ENCODE data around the gene MYOZ2. TPM values are rescaled to one million over a fixed set of nuclear protein-coding genes. Genes with fewer than 3 reads are reported as not detected.

MYOZ2 gene
- total RNA-seq, 2 donors from 2014 or later: not detected

DNA sequence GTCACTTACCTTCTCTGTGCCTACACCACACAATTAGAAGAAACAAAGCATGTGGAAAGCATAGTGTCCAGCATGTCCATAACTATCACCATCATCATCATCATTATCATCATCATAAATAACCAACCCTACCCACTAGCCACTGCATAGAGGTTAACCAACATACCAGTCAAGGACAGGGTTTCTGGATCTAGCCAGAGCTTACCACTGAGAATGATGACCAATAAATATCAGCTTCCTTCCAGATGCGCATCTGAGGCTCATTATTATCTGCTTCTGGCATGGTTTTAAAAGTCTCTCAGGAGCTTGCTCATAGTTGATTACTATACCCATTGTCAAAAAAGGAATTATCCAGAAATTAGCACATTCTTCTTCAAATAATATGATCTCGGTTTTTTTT lies 25.5 kb upstream of the MYOZ2 start:
- Mint-ChIP-seq H3K4me3 (no peak overlapping the region), H3K9me3 (peaks cover 0 to 2% of the 10 kb centered on the region in 2 donors), H3K27ac (no peak overlapping the region), H3K27me3 (ENCODE audit: low read depth) (peaks cover 8% of the 10 kb centered on the region), H3K36me3 (ENCODE audit: insufficient read depth in 2 of 2) (no peaks in the 10 kb centered on the region), H3K4me1 (ENCODE audit: low read depth) (peaks cover 4% of the 10 kb centered on the region)
- DNase-seq (no peak), ATAC-seq (replicated peaks in 1 of 2) (no peak)

DNA sequence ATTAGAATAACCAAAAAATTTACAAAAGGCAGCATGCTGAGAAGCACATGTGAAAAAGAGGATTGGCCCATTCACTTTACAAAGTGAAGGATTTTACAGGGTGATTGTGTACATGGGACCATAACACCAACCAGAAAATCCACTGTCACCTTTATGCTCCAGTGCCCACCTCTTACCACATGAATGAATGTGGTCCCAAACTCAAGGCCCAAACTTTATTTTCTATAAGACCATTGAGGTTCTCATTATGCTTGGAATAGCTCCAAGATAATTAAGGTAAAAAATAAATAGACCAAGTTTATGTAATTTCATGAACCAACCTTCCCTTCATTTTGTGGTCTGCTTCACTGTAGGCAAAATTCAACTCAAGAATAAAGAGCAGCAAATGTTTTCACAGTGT lies 24.3 kb upstream of the MYOZ2 start:
- Mint-ChIP-seq H3K9me3 (peaks cover 0 to 2% of the 10 kb centered on the region in 2 donors), H3K27me3 (ENCODE audit: low read depth) (peaks cover 13% of the 10 kb centered on the region), H3K4me1 (ENCODE audit: low read depth) (peaks cover 4% of the 10 kb centered on the region), H3K36me3 (ENCODE audit: insufficient read depth in 2 of 2) (no peaks in the 10 kb centered on the region), H3K27ac (no peak overlapping the region), H3K4me3 (no peak overlapping the region)
- ATAC-seq (replicated peaks in 1 of 2) (no peak), DNase-seq (no peak)

- no peak for DNase-seq
- peaks cover 13% of the 10 kb centered on the region for H3K27me3 Mint-ChIP-seq (ENCODE audit: low read depth)
- H3K36me3 Mint-ChIP-seq (ENCODE audit: insufficient read depth in 2 of 2): no peaks in the 10 kb centered on the region
- H3K4me3 Mint-ChIP-seq: no peak overlapping the region
- no peaks in the 10 kb centered on the region for H3K9me3 Mint-ChIP-seq
- no peak overlapping the region for H3K27ac Mint-ChIP-seq
- peaks cover 4% of the 10 kb centered on the region for H3K4me1 Mint-ChIP-seq (ENCODE audit: low read depth)
- no peak for ATAC-seq (replicated peaks in 1 of 2)
Measured at GRCh38 chr4:119113033-119113655, 22.5 kb upstream of the MYOZ2 start.

- ATAC-seq (replicated peaks in 1 of 2) (no peak), DNase-seq (no peak)
- Mint-ChIP-seq H3K27ac (no peak overlapping the region), H3K27me3 (ENCODE audit: low read depth) (peaks cover 13% of the 10 kb centered on the region), H3K36me3 (ENCODE audit: insufficient read depth in 2 of 2) (no peaks in the 10 kb centered on the region), H3K4me3 (no peak overlapping the region), H3K9me3 (no peaks in the 10 kb centered on the region), H3K4me1 (ENCODE audit: low read depth) (peaks cover 4% of the 10 kb centered on the region)
Measured at GRCh38 chr4:119116021-119116420, 19.6 kb upstream of the MYOZ2 start.

DNA sequence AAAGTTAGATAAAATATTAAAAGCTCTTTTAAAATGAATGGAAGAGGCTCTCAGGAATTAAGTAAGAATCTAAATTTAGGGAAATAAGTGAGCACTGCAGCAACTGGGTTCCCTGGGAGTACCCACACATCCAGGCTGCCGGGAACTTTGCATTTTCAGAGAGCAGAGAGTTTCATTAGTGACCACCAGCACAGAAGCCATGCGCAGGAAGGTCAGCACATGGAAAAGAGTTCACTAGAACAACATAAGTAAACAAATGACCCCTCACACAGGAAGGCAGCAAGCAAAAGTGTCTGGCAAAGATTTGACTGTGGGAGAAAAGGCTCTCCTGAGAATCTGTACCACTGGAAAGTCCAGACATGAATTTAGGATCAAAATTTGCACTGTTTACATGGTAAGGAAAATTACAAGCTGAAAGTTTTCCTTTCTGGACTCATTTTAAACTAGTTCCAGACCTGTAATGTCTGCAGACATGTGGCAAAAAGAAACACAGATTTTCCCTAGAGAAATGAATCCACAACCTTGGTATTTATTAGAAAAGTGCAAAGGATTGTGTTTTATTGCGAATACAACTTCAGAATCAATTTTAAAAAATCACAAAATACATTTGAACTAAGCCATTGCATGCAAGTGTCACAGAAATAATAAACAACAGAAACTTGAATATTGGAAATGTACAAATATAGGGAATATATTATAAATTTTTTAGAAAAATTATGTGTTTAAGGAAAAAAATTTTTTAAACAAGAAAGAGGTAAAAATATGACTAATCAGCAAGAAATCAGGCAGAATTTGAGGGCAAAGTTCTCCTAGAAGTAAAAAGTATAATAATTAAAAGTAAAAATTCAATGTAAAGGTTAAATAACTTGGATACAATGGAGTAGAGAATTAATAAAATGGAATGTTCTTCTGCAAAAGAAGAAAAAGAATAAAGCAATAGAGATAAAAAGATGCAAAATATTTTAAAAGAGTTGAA lies 18.4 kb upstream of the MYOZ2 start:
- Mint-ChIP-seq H3K9me3 (no peaks in the 10 kb centered on the region), H3K27ac (no peak overlapping the region), H3K27me3 (ENCODE audit: low read depth) (peaks cover 13% of the 10 kb centered on the region), H3K4me3 (no peak overlapping the region), H3K4me1 (ENCODE audit: low read depth) (peaks cover 4% of the 10 kb centered on the region), H3K36me3 (ENCODE audit: insufficient read depth in 2 of 2) (no peaks in the 10 kb centered on the region)
- no peak for ATAC-seq (replicated peaks in 1 of 2)
- DNase-seq: no peak

DNA sequence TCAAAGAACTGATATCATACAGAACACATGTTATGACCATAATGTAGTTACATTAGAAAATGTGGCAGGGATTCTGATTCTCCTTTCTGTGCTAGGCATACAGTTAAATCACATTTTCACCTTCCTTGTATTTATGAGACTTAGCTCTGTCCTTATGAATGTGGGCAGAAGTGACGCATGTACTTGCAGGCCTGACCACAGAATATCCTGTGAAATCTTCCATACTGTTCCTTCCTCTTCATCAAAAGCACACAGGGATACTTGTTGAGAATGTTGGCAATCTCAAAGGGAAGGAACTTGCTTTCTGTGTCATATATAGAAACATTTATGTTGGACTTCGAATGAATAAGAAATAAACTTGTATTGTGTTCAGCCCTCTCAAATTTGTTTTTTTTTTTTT lies 17.2 kb upstream of the MYOZ2 start:
- H3K27me3 Mint-ChIP-seq (ENCODE audit: low read depth): peaks cover 13% of the 10 kb centered on the region
- no peaks in the 10 kb centered on the region for H3K36me3 Mint-ChIP-seq (ENCODE audit: insufficient read depth in 2 of 2)
- no peaks in the 10 kb centered on the region for H3K9me3 Mint-ChIP-seq
- H3K4me1 Mint-ChIP-seq (ENCODE audit: low read depth): no peaks in the 10 kb centered on the region
- DNase-seq (no peak), ATAC-seq (replicated peaks in 1 of 2) (no peak)
- H3K27ac Mint-ChIP-seq: no peak overlapping the region
- H3K4me3 Mint-ChIP-seq: no peak overlapping the region

- DNase-seq: no peak
- peaks cover 5% of the 10 kb centered on the region for H3K4me1 Mint-ChIP-seq (ENCODE audit: low read depth)
- ATAC-seq (replicated peaks in 1 of 2): no peak
- peaks cover 0 to 3% of the 10 kb centered on the region in 2 donors for H3K9me3 Mint-ChIP-seq
- H3K27me3 Mint-ChIP-seq (ENCODE audit: low read depth): no peaks in the 10 kb centered on the region
- no peak overlapping the region for H3K27ac Mint-ChIP-seq
- no peak overlapping the region for H3K4me3 Mint-ChIP-seq
- H3K36me3 Mint-ChIP-seq (ENCODE audit: insufficient read depth in 2 of 2): no peaks in the 10 kb centered on the region
Measured at GRCh38 chr4:119124352-119124751, 11.3 kb upstream of the MYOZ2 start.

DNA sequence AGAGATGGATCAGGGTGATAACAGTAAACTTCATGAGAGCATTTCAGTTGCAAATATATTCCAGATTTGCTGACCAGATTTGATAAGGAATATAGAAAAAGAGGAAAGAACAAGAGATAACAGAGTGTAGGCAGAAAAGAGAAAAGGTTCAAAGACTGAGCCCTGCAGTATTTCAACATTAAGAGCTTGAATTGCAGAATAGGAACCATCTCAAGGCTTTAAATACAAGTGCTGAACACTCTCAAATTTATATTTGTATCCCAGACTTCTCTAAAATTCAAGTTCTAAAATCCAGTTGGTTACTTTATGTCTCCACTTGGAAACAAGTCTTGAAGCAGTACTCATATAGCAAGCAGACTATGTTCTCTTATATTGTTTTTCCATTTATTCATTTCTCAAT lies 9.7 kb upstream of the MYOZ2 start:
- Mint-ChIP-seq H3K4me1 (ENCODE audit: low read depth) (peaks cover 5% of the 10 kb centered on the region), H3K36me3 (ENCODE audit: insufficient read depth in 2 of 2) (no peaks in the 10 kb centered on the region), H3K4me3 (no peak overlapping the region), H3K27me3 (ENCODE audit: low read depth) (no peaks in the 10 kb centered on the region), H3K27ac (no peak overlapping the region), H3K9me3 (peaks cover 0 to 3% of the 10 kb centered on the region in 2 donors)
- no peak for ATAC-seq (replicated peaks in 1 of 2)
- no peak for DNase-seq

- H3K27me3 Mint-ChIP-seq (ENCODE audit: low read depth): no peaks in the 10 kb centered on the region
- H3K4me1 Mint-ChIP-seq (ENCODE audit: low read depth): peaks cover 5% of the 10 kb centered on the region
- no peak overlapping the region for H3K27ac Mint-ChIP-seq
- H3K4me3 Mint-ChIP-seq: no peak overlapping the region
- DNase-seq (no peak), ATAC-seq (replicated peaks in 1 of 2) (no peak)
- no peaks in the 10 kb centered on the region for H3K36me3 Mint-ChIP-seq (ENCODE audit: insufficient read depth in 2 of 2)
- H3K9me3 Mint-ChIP-seq: peaks cover 0 to 3% of the 10 kb centered on the region in 2 donors
Measured at GRCh38 chr4:119128148-119128547, 7.5 kb upstream of the MYOZ2 start.

- no peak for ATAC-seq (replicated peaks in 1 of 2)
Measured at GRCh38 chr4:119130365-119131065, 5.1 kb upstream of the MYOZ2 start.

GRCh38 chr4:119131164-119131563 lies 4.5 kb upstream of the MYOZ2 start:
- Mint-ChIP-seq H3K4me3 (no peak overlapping the region), H3K36me3 (ENCODE audit: insufficient read depth in 2 of 2) (no peaks in the 10 kb centered on the region), H3K27me3 (ENCODE audit: low read depth) (no peaks in the 10 kb centered on the region), H3K27ac (no peak overlapping the region), H3K4me1 (ENCODE audit: low read depth) (no peaks in the 10 kb centered on the region), H3K9me3 (peaks cover 0 to 3% of the 10 kb centered on the region in 2 donors)
- ATAC-seq (replicated peaks in 1 of 2) (no peak), DNase-seq (no peak)

More at GRCh38 chr4:119130365-119131065, 5.1 kb upstream of the MYOZ2 start:
- H3K36me3 Mint-ChIP-seq (ENCODE audit: insufficient read depth in 2 of 2): no peaks in the 10 kb centered on the region
- no peaks in the 10 kb centered on the region for H3K4me1 Mint-ChIP-seq (ENCODE audit: low read depth)
- H3K4me3 Mint-ChIP-seq: no peak overlapping the region
- peaks cover 0 to 3% of the 10 kb centered on the region in 2 donors for H3K9me3 Mint-ChIP-seq
- H3K27ac Mint-ChIP-seq: no peak overlapping the region
- DNase-seq: no peak
- no peaks in the 10 kb centered on the region for H3K27me3 Mint-ChIP-seq (ENCODE audit: low read depth)

GRCh38 chr4:119132306-119132705 lies 3.3 kb upstream of the MYOZ2 start:
- DNase-seq: no peak
- Mint-ChIP-seq H3K4me3 (no peak overlapping the region), H3K27ac (no peak overlapping the region), H3K4me1 (ENCODE audit: low read depth) (no peaks in the 10 kb centered on the region), H3K9me3 (peaks cover 0 to 3% of the 10 kb centered on the region in 2 donors), H3K36me3 (ENCODE audit: insufficient read depth in 2 of 2) (no peaks in the 10 kb centered on the region), H3K27me3 (ENCODE audit: low read depth) (no peaks in the 10 kb centered on the region)
- no peak for ATAC-seq (replicated peaks in 1 of 2)

DNA sequence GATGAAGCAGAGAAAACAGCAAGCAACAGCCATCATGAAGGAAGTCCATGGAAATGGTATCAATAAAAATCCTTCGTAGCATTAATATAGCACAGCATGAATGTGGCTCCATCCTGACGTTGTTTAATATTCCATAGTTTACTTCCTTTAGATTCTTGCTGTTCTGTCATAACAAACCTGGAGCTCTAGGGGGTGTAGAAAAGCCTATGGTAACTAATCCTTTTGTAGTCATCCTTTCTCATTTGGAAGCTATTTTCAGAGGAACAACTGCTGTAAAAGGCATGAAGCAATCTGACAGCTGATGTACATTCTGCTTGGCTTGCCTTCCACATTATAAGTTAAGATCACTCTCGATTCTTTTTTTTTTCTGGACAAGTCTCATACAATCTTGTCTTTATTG lies 914 bp downstream of the MYOZ2 start:
- ATAC-seq (replicated peaks in 1 of 2): no peak
- H3K4me3 Mint-ChIP-seq: no peak overlapping the region
- H3K36me3 Mint-ChIP-seq (ENCODE audit: insufficient read depth in 2 of 2): no peaks in the 10 kb centered on the region
- H3K27me3 Mint-ChIP-seq (ENCODE audit: low read depth): no peaks in the 10 kb centered on the region
- H3K4me1 Mint-ChIP-seq (ENCODE audit: low read depth): peaks cover 16% of the 10 kb centered on the region
- no peak for DNase-seq
- no peak overlapping the region for H3K27ac Mint-ChIP-seq
- no peaks in the 10 kb centered on the region for H3K9me3 Mint-ChIP-seq
